ENCODE results near the gene FGFBP1.

DNA sequence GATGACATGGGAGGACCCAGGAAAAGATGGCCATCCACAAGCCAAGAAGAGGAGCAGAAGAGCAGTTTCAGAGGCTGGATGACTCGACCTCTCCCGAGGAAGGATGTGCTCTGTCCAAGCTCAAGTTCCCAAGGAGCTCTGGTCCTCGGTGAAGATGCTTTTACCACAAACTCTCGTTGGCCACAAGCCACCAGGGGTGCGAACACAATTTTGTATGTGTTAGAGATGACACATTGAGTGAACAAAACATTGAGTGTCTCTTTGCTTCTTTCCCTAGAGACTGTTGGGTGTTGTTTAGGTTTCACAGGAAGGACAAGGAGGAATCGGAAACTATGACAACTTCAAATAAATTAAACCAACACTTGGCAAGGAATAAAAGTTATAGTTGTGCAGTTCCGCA lies 26.3 kb downstream of the FGFBP1 start:
- TF ChIP-seq EZH2phosphoT487 (IDR thresholded peaks at IDR 0.05) = no peak
- TF ChIP-seq, protein P1, sequence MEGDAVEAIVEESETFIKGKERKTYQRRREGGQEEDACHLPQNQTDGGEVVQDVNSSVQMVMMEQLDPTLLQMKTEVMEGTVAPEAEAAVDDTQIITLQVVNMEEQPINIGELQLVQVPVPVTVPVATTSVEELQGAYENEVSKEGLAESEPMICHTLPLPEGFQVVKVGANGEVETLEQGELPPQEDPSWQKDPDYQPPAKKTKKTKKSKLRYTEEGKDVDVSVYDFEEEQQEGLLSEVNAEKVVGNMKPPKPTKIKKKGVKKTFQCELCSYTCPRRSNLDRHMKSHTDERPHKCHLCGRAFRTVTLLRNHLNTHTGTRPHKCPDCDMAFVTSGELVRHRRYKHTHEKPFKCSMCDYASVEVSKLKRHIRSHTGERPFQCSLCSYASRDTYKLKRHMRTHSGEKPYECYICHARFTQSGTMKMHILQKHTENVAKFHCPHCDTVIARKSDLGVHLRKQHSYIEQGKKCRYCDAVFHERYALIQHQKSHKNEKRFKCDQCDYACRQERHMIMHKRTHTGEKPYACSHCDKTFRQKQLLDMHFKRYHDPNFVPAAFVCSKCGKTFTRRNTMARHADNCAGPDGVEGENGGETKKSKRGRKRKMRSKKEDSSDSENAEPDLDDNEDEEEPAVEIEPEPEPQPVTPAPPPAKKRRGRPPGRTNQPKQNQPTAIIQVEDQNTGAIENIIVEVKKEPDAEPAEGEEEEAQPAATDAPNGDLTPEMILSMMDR (IDR thresholded peaks at IDR 0.05) = no peak
- TF ChIP-seq EZH2 (IDR thresholded peaks at IDR 0.05) = no peak

Data from neural progenitor cell (in vitro differentiated cells).